ENCODE data around the gene CLDN11.

Gene CLDN11

GRCh38 chr3:170418422-170419398, at the start of gene CLDN11:
CLDN11 (plus strand) TSS chr3:170418868; CDS start chr3:170419067, 199 bp downstream.
- Mint-ChIP-seq H3K36me3 (no peaks in the 10 kb centered on the region), H3K27ac (peak within 1 kb of the TSS; percentile 41), H3K4me3 (peak within 1 kb of the TSS; percentile 82), H3K9me3 (no peaks in the 10 kb centered on the region), H3K4me1 (peaks cover 29% of the 10 kb centered on the region), H3K27me3 (peaks cover 41% of the 10 kb centered on the region)
- peak; percentile 40 for ATAC-seq

- Mint-ChIP-seq H3K4me3 (no peak overlapping the region), H3K27ac (no peak overlapping the region), H3K9me3 (no peaks in the 10 kb centered on the region), H3K36me3 (peaks cover 19% of the 10 kb centered on the region), H3K27me3 (no peaks in the 10 kb centered on the region), H3K4me1 (peaks cover 48% of the 10 kb centered on the region)
- no peak for ATAC-seq
These were observed 49.7 kb upstream of the CLDN11 start for GRCh38 chr3:170368921-170369320.

- Mint-ChIP-seq H3K9me3 (no peaks in the 10 kb centered on the region), H3K4me1 (peaks cover 46% of the 10 kb centered on the region)
- no peak for ATAC-seq
These were observed 46.3 kb upstream of the CLDN11 start for GRCh38 chr3:170372190-170372879.

GRCh38 chr3:170383567-170383966, 35.1 kb upstream of the CLDN11 start:
- H3K4me1 Mint-ChIP-seq: peaks cover 20% of the 10 kb centered on the region
- H3K36me3 Mint-ChIP-seq: peaks cover 60% of the 10 kb centered on the region
- H3K27ac Mint-ChIP-seq: peak overlapping the region; percentile 58
- H3K9me3 Mint-ChIP-seq: no peaks in the 10 kb centered on the region
- H3K27me3 Mint-ChIP-seq: no peaks in the 10 kb centered on the region
- ATAC-seq: no peak
- no peak overlapping the region for H3K4me3 Mint-ChIP-seq

More at GRCh38 chr3:170372190-170372879, 46.3 kb upstream of the CLDN11 start:
- Mint-ChIP-seq H3K27me3 (no peaks in the 10 kb centered on the region), H3K36me3 (peaks cover 14% of the 10 kb centered on the region), H3K4me3 (no peak overlapping the region), H3K27ac (peak overlapping the region; percentile 51)

- Mint-ChIP-seq H3K36me3 (peaks cover 70% of the 10 kb centered on the region), H3K9me3 (no peaks in the 10 kb centered on the region), H3K27me3 (no peaks in the 10 kb centered on the region), H3K27ac (no peak overlapping the region), H3K4me3 (no peak overlapping the region), H3K4me1 (peaks cover 23% of the 10 kb centered on the region)
- ATAC-seq: no peak
These were observed 32.2 kb upstream of the CLDN11 start for GRCh38 chr3:170386468-170386867.

- ATAC-seq: no peak
- Mint-ChIP-seq H3K4me3 (no peak overlapping the region), H3K27ac (no peak overlapping the region), H3K36me3 (peaks cover 78% of the 10 kb centered on the region), H3K9me3 (no peaks in the 10 kb centered on the region), H3K4me1 (peaks cover 29% of the 10 kb centered on the region), H3K27me3 (no peaks in the 10 kb centered on the region)
These were observed 30.7 kb upstream of the CLDN11 start for GRCh38 chr3:170387950-170388349.

GRCh38 chr3:170391108-170391507, 27.6 kb upstream of the CLDN11 start:
- Mint-ChIP-seq H3K9me3 (no peaks in the 10 kb centered on the region), H3K4me1 (peaks cover 19% of the 10 kb centered on the region), H3K27ac (peak overlapping the region; percentile 55), H3K27me3 (no peaks in the 10 kb centered on the region), H3K36me3 (peaks cover 48% of the 10 kb centered on the region), H3K4me3 (no peak overlapping the region)
- no peak for ATAC-seq

- H3K4me3 Mint-ChIP-seq: no peak overlapping the region
- no peaks in the 10 kb centered on the region for H3K27me3 Mint-ChIP-seq
- no peak overlapping the region for H3K27ac Mint-ChIP-seq
- peaks cover 18% of the 10 kb centered on the region for H3K36me3 Mint-ChIP-seq
- H3K9me3 Mint-ChIP-seq: peaks cover 2% of the 10 kb centered on the region
- no peak for ATAC-seq
- H3K4me1 Mint-ChIP-seq: peaks cover 12% of the 10 kb centered on the region
These were observed 21.0 kb upstream of the CLDN11 start for GRCh38 chr3:170397685-170398084.

GRCh38 chr3:170405101-170405500, 13.6 kb upstream of the CLDN11 start:
- Mint-ChIP-seq H3K4me3 (no peak overlapping the region), H3K4me1 (peaks cover 10% of the 10 kb centered on the region), H3K27me3 (no peaks in the 10 kb centered on the region), H3K27ac (no peak overlapping the region), H3K36me3 (peaks cover 4% of the 10 kb centered on the region), H3K9me3 (peaks cover 4% of the 10 kb centered on the region)
- no peak for ATAC-seq

- H3K27ac Mint-ChIP-seq: no peak overlapping the region
- no peak for ATAC-seq
These were observed 8.1 kb upstream of the CLDN11 start for GRCh38 chr3:170410428-170411029.

GRCh38 chr3:170413291-170413690, 5.4 kb upstream of the CLDN11 start:
- no peak overlapping the region for H3K27ac Mint-ChIP-seq

More at GRCh38 chr3:170410428-170411029, 8.1 kb upstream of the CLDN11 start:
- no peaks in the 10 kb centered on the region for H3K36me3 Mint-ChIP-seq
- H3K27me3 Mint-ChIP-seq: no peaks in the 10 kb centered on the region
- H3K4me3 Mint-ChIP-seq: no peak overlapping the region
- no peaks in the 10 kb centered on the region for H3K9me3 Mint-ChIP-seq
- no peaks in the 10 kb centered on the region for H3K4me1 Mint-ChIP-seq

GRCh38 chr3:170414202-170414663, 4.4 kb upstream of the CLDN11 start:
- no peaks in the 10 kb centered on the region for H3K36me3 Mint-ChIP-seq
- H3K9me3 Mint-ChIP-seq: no peaks in the 10 kb centered on the region
- peak; percentile 65 for ATAC-seq
- H3K4me1 Mint-ChIP-seq: peaks cover 10% of the 10 kb centered on the region
- H3K4me3 Mint-ChIP-seq: no peak overlapping the region
- no peak overlapping the region for H3K27ac Mint-ChIP-seq
- H3K27me3 Mint-ChIP-seq: peaks cover 24% of the 10 kb centered on the region

More at GRCh38 chr3:170413291-170413690, 5.4 kb upstream of the CLDN11 start:
- Mint-ChIP-seq H3K9me3 (no peaks in the 10 kb centered on the region), H3K4me1 (peaks cover 6% of the 10 kb centered on the region), H3K27me3 (peaks cover 15% of the 10 kb centered on the region), H3K36me3 (no peaks in the 10 kb centered on the region), H3K4me3 (no peak overlapping the region)
- no peak for ATAC-seq

GRCh38 chr3:170417090-170417489, 1.6 kb upstream of the CLDN11 start:
- no peak for ATAC-seq
- no peak overlapping the region for H3K27ac Mint-ChIP-seq
- H3K36me3 Mint-ChIP-seq: no peaks in the 10 kb centered on the region
- H3K4me1 Mint-ChIP-seq: peaks cover 29% of the 10 kb centered on the region
- no peak overlapping the region for H3K4me3 Mint-ChIP-seq
- H3K9me3 Mint-ChIP-seq: no peaks in the 10 kb centered on the region
- peaks cover 41% of the 10 kb centered on the region for H3K27me3 Mint-ChIP-seq

- no peak for ATAC-seq
These were observed 954 bp downstream of the CLDN11 start for GRCh38 chr3:170419557-170420087.

More at GRCh38 chr3:170419557-170420087, 954 bp downstream of the CLDN11 start:
- Mint-ChIP-seq H3K4me1 (peaks cover 29% of the 10 kb centered on the region), H3K9me3 (no peaks in the 10 kb centered on the region), H3K27ac (no peak overlapping the region), H3K4me3 (peak overlapping the region; percentile 50), H3K27me3 (peaks cover 41% of the 10 kb centered on the region), H3K36me3 (no peaks in the 10 kb centered on the region)

All from stimulated activated memory B cell treated with anti-CD40 and anti-IgM and Interleukin-4, amounts not matched to agents 10 μg/mL and 1 μg/mL and 100 μg/mL, for 72 hours (primary cell).